ENCODE results near the gene SSPN. TPM values are rescaled to one million over a fixed set of nuclear protein-coding genes. Genes with fewer than 3 reads are reported as not detected.

The SSPN gene
- total and polyA plus RNA-seq, 12 donors = 5.9 to 115 (median 83.7) TPM

- 59 to 67% methylated on average over 2 of the region's 2 CpGs for WGBS, 2 donors
- Histone ChIP-seq H3K9me3 (no peaks in the 10 kb centered on the region), H3K4me3 (no peak overlapping the region), H3K27ac (peak overlapping the region in 5 of 10 donors; percentile 61 to 74 (median 71)), H3K27me3 (no peaks in the 10 kb centered on the region), H3K36me3 (no peaks in the 10 kb centered on the region), H3K4me1 (peaks cover 0 to 50% (median 19%) of the 10 kb centered on the region in 9 donors)
- no peak for TF ChIP-seq CTCF (IDR thresholded peaks at IDR 0.05)
- intact Hi-C loops (cut with DNase I) = no loop called here
- DNase-seq = no peak
- no peak for ATAC-seq
Measured at GRCh38 chr12:26152507-26153102, 42.8 kb upstream of the SSPN start.

- H3K9me3 ChIP-seq = no peaks in the 10 kb centered on the region
- H3K27me3 ChIP-seq = no peaks in the 10 kb centered on the region
- TF ChIP-seq CTCF (IDR thresholded peaks at IDR 0.05) = peak in 4 of 9 donors; percentile 15 to 34 (median 23)
- no peak overlapping the region for H3K4me3 ChIP-seq
- H3K36me3 ChIP-seq = no peaks in the 10 kb centered on the region
- peak; percentile 68 to 96 (median 91) for ATAC-seq
- peak in 1 of 2 donors; percentile 37 for DNase-seq
- intact Hi-C loops (cut with DNase I) = no loop called here
- peak overlapping the region in 7 of 10 donors; percentile 22 to 74 (median 66) for H3K27ac ChIP-seq
- WGBS, 2 donors = 48 to 50% methylated on average over 5 of the region's 5 CpGs
- H3K4me1 ChIP-seq = peaks cover 0 to 50% (median 19%) of the 10 kb centered on the region in 9 donors
Measured at GRCh38 chr12:26153421-26154154, 41.8 kb upstream of the SSPN start.

GRCh38 chr12:26156201-26156871, 39.0 kb upstream of the SSPN start:
- ATAC-seq (no peak), DNase-seq (no peak)
- intact Hi-C loops (cut with DNase I) = no loop called here
- TF ChIP-seq CTCF (IDR thresholded peaks at IDR 0.05) = no peak
- Histone ChIP-seq H3K27me3 (no peaks in the 10 kb centered on the region), H3K9me3 (no peaks in the 10 kb centered on the region), H3K4me1 (peaks cover 0 to 34% (median 14%) of the 10 kb centered on the region in 9 donors), H3K4me3 (no peak overlapping the region), H3K36me3 (no peaks in the 10 kb centered on the region), H3K27ac (no peak overlapping the region)
- WGBS, 2 donors = 78 to 81% methylated on average over 17 of the region's 17 CpGs

- Histone ChIP-seq H3K9me3 (no peaks in the 10 kb centered on the region), H3K4me1 (peaks cover 0 to 27% (median 11%) of the 10 kb centered on the region in 9 donors), H3K27ac (no peak overlapping the region), H3K27me3 (no peaks in the 10 kb centered on the region), H3K4me3 (no peak overlapping the region), H3K36me3 (no peaks in the 10 kb centered on the region)
- DNase-seq (no peak), ATAC-seq (no peak)
- intact Hi-C loops (cut with DNase I) = no loop called here
- no peak for TF ChIP-seq CTCF (IDR thresholded peaks at IDR 0.05)
- 65% methylated on average over 3 of the region's 3 CpGs for WGBS, 2 donors
Measured at GRCh38 chr12:26157001-26157400, 38.4 kb upstream of the SSPN start.
